Activated CD8-positive, alpha-beta memory T cell treated with anti-CD3 and anti-CD28 coated beads for 36 hours (primary cell): ENCODE measurements around the gene NCSTN. TPM values are rescaled to one million over a fixed set of nuclear protein-coding genes. Genes with fewer than 3 reads are reported as not detected.
"Not testable (repeated sequence)": the region's sequence is repeated elsewhere in the genome, so short reads cannot be mapped to it uniquely, and the experiment has no call there.

Experiments
- CTCF ChIA-PET: fragments of 350-600 bp; sonication (Branson Sonifier 250); formaldehyde crosslinking; loops from one replicate; lab custom pipeline; 2021; ENCODE audit warnings: antibody characterized with exemption; lab: Charles Lee
- POLR2A ChIA-PET: fragments of 350-600 bp; sonication (Branson Sonifier 250); formaldehyde crosslinking; loops from one replicate; lab custom pipeline; 2021; ENCODE audit warnings: antibody characterized with exemption; lab: Charles Lee
- total RNA-seq, 2 experiments: library from RNA; stranded (reverse); gene quantifications; one replicate each; pipeline ENCODE4 v1.2.3, GENCODE V29; 2021

NCSTN gene
- total RNA-seq, 2 experiments from 2014 or later = 58.0 to 58.4 TPM

GRCh38 chr1:160365325-160365724, 22.1 kb downstream of the NCSTN start:
- POLR2A ChIA-PET = no interaction called here

GRCh38 chr1:160366731-160367515, 23.7 kb downstream of the NCSTN start, which contains the start of gene NHLH1:
Gene NHLH1 (plus strand): TSS chr1:160367071. CDS start chr1:160370732, 3,661 bp downstream.
- ChIA-PET POLR2A (interaction anchor here (0.6 kb wide), 1 partner anchor 334 kb away, joined by 3 read pairs; no protein-coding TSS in a partner anchor), CTCF (no interaction called here)

More at GRCh38 chr1:160365325-160365724, 22.1 kb downstream of the NCSTN start:
- CTCF ChIA-PET = interaction anchor here (1.4 kb wide), 1 partner anchor 11 kb away, joined by 5 read pairs; no protein-coding TSS in a partner anchor

GRCh38 chr1:160367516-160367900, 24.3 kb downstream of the NCSTN start:
- ChIA-PET POLR2A (no interaction called here), CTCF (no interaction called here)

GRCh38 chr1:160367934-160368923, 25.0 kb downstream of the NCSTN start:
- ChIA-PET POLR2A (no interaction called here), CTCF (no interaction called here)

- POLR2A ChIA-PET = no interaction called here
- CTCF ChIA-PET = no interaction called here
These were observed 25.9 kb downstream of the NCSTN start for GRCh38 chr1:160369087-160369486.

- ChIA-PET CTCF (interaction anchor here (1.5 kb wide), 1 partner anchor 80 kb away, joined by 3 read pairs; no protein-coding TSS in a partner anchor), POLR2A (no interaction called here)
These were observed 27.6 kb downstream of the NCSTN start for GRCh38 chr1:160370561-160371345.

GRCh38 chr1:160371346-160371631, 28.1 kb downstream of the NCSTN start:
- ChIA-PET POLR2A (no interaction called here), CTCF (interaction anchor here (1.5 kb wide), 1 partner anchor 80 kb away, joined by 3 read pairs; no protein-coding TSS in a partner anchor)

GRCh38 chr1:160371756-160372155, 28.6 kb downstream of the NCSTN start:
- ChIA-PET CTCF (interaction anchor here (1.5 kb wide), 1 partner anchor 81 kb away, joined by 3 read pairs; no protein-coding TSS in a partner anchor), POLR2A (no interaction called here)

- CTCF ChIA-PET = interaction anchor here (2.9 kb wide), 1 partner anchor 19 kb away, joined by 8 read pairs; no protein-coding TSS in a partner anchor
- POLR2A ChIA-PET = no interaction called here
These were observed 30.5 kb downstream of the NCSTN start for GRCh38 chr1:160373696-160374095.

- ChIA-PET POLR2A (no interaction called here), CTCF (interaction anchor here (0.6 to 2.9 kb wide), 5 partner anchors 20 to 182 kb away, joined by 3 to 8 read pairs (median 4); no protein-coding TSS in a partner anchor)
These were observed 31.3 kb downstream of the NCSTN start for GRCh38 chr1:160374306-160375110.

- ChIA-PET CTCF (interaction anchor here (0.7 to 3.8 kb wide), 12 partner anchors 10 to 275 kb away, joined by 3 to 20 read pairs (median 4); no protein-coding TSS in a partner anchor), POLR2A (no interaction called here)
These were observed 32.8 kb downstream of the NCSTN start for GRCh38 chr1:160375788-160376524.

- ChIA-PET CTCF (interaction anchor here (0.6 to 3.8 kb wide), 13 partner anchors 11 to 276 kb away, joined by 3 to 20 read pairs (median 4); no protein-coding TSS in a partner anchor), POLR2A (interaction anchor here (0.6 kb wide), 1 partner anchor 21 kb away, joined by 3 read pairs; no protein-coding TSS in a partner anchor)
These were observed 33.4 kb downstream of the NCSTN start for GRCh38 chr1:160376525-160377131.

GRCh38 chr1:160377585-160378206, 34.5 kb downstream of the NCSTN start:
- ChIA-PET CTCF (interaction anchor here (0.6 to 3.8 kb wide), 7 partner anchors 17 to 277 kb away, joined by 3 to 20 read pairs (median 5); no protein-coding TSS in a partner anchor), POLR2A (no interaction called here)

- POLR2A ChIA-PET, CTCF ChIA-PET: not testable (repeated sequence)
These were observed 41.6 kb downstream of the NCSTN start for GRCh38 chr1:160384812-160385211.

GRCh38 chr1:160388406-160388805, 45.2 kb downstream of the NCSTN start:
- CTCF ChIA-PET = interaction anchor here (0.6 kb wide), 2 partner anchors 153 to 308 kb away, joined by 3 read pairs; no protein-coding TSS in a partner anchor

GRCh38 chr1:160394673-160395072, 51.5 kb downstream of the NCSTN start:
- CTCF ChIA-PET = no interaction called here
- POLR2A ChIA-PET = no interaction called here

More at GRCh38 chr1:160388406-160388805, 45.2 kb downstream of the NCSTN start:
- POLR2A ChIA-PET = not testable (repeated sequence)
